Fibroblast of skin of back (primary cell): ENCODE data around the gene LHX4.
"Not testable (repeated sequence)": the region's sequence is repeated elsewhere in the genome, so short reads cannot be mapped to it uniquely, and the experiment has no call there.

Experiments used
- DNase-seq: peaks from one replicate; pipeline ENCODE4 v3.0.0-alpha.2; 2013

The LHX4 gene

DNA sequence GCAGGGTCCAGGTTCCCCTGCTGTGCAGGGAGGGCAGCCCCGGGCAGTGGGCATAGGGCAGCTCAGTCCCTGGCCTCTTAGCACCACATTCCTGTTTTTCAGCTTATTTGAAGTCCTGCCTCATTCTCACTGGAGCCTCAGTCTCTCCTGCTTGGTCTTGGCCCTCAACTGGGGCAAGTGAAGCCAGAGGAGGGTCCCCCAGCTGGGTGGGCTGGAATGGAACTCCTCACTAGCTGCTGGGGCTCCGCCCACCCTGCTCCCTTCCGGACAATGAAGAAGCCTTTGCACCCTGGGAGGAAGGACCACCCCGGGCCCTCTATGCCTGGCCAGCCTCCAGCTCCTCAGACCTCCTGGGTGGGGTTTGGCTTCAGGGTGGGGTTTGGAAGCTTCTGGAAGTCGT, 32.8 kb upstream of the LHX4 start:
- DNase-seq, result no peak

- DNase-seq, result no peak
Measured at GRCh38 chr1:180198196-180198595, 31.9 kb upstream of the LHX4 start.

- DNase-seq, result no peak
Measured at GRCh38 chr1:180198611-180199010, 31.5 kb upstream of the LHX4 start.

DNA sequence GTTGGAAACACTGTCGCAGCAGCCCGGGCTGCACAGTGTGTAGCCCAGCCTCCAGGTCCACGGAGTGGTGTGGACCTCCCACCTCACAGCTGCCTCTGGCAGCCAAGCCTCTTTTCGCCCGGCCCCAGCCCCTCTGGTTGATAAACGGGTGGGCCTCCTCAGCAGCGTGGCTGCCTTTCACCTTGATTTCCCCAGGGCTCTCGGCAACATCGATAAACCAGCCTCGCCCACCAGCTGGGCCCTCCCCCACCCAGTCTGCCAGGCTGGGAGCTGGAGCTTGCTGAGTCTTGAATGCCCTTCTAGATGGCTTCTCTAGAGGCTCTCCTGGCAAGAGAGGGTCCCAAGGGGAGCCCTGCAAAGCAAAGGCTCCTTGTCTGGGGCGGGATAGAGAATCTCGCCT, 31.0 kb upstream of the LHX4 start:
- no peak for DNase-seq

DNA sequence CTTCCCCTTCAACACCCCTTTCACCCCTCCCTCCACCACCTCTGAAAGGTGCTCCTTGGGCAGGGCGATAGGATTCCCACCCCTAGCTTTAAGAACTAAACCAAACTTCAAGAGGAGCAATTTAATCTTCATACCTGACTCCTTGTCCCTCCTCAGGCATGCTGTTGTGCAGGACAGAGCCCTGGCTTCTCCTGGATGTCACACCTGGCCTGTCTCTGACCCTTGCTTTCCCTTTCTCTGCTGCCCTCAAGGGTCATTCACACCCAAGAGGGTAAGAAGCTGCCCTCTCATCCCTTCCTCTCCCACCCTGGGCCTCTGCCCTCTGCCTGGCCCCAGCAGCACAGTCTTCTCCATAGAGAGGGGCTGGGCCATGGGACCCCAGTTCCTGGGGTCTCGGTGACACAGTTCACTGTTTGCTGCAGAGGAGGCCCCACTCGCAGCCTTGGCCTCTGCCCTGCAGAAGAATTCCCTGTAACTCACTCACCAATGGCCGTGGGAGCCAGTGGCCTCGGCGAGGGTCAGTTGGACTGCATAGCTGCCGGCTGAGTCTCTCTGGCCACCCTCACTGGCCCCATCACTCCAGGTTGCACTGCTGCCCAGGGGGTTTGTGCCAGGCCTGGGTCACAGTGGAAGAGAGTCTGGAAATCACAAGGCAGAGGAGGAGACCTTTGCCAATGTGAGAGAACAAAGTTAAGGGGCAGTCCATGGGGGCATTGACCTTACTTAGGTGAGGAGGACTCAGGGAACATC, 28.4 kb upstream of the LHX4 start:
- DNase-seq, result no peak

DNA sequence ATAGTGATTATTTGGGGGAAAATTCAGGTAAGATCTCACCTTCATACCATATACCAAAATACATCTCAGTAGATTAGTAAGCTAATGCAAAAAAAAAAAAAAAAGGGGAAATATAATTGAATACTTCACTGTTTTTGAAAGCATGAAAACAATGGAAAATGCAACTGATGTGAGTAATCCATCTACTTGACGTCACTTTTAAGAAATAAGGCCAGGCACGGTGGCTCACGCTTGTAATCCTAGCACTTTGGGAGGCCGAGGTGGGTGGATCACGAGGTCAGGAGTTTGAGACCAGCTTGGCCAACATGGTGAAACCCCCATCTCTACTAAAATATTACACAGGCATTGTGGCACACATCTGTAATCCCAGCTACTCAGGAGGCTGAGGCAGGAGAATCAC, 27.5 kb upstream of the LHX4 start:
- not testable (repeated sequence) for DNase-seq

DNA sequence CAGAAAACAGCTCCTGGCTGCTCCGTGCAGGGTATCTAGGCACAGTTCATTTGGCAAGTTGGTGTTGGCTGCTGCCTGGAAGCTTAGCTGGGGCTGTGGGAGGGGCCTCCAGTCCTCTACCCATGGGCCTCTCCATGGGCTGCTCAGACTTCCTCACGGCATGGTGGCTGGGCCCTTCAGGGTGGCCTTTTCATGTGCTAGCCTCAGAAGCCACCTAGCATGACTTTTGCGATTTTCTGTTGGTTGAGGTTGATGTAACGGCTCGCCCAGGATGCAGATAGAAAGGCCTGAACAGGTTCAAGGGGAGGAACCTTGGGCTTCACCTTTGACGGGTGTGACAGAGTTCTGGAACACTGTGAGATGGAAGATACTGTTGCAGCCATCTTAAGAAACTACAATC, 25.8 kb upstream of the LHX4 start:
- no peak for DNase-seq

DNA sequence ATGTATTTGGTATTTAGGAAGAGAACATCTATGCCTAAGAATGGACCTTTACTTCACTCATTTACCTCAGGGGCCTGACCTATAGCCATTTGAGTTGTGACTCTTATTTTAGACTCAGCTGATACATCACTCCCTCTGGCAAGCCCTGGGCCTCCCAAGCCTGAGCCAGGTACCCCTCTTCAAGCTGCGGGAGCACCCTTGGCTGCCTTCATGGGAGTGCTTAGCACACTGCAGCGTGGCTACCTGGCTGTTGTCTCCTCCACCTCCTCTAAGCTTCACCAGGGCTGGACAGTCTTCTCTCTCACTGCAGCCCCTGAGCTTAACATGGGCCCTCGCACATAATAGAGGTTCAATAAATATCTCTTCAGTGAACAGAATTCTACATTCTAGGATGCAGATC, 23.5 kb upstream of the LHX4 start:
- DNase-seq, result no peak

DNA sequence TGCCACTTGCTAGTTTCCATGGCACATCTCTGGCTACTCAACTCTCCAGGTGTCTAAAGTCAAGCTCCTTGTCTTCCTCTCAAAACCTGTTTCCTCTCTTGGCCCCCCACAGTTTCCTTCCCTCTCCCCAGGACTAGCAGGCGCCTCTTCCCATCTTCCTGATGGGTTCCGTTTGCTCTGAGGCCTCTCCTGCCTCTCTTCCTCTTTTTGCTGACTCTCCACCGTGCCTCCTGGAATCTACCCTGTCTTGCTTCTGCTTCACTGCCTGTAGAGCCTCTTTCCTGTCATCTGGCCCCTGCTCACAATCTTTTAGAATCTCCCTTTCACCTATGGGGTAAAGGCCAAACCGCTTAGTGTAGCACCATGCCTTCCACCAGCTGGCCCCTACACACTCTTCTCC, 21.8 kb upstream of the LHX4 start:
- no peak for DNase-seq

DNA sequence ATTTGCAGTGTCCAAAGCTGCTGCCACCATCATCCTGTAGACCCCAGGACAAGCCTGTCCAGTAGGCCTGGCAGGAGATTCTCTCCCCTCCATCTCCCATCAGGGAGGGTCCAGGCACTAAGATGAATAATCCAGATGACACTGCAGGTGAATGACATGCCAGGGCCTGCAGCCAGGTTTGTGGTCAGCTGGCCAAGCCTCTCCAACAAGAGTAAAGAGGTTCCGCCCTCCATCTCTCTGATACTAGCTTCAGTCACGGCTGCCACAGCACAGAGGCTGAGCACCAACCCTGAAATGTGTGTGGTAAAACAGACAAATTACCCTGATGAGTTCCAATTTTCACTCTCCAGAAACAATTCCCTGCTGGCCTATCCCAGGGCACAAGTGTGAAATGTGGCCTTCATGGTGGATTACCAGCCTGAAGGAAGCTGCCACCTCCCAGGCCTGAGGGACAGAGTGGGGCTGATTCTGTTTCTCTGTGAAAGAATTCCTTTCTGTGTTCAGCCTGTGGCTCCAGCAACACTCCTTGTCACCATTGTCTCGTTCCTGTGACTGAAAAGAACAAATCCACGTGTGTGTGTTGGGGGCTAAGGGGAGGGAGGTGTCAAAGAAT, 19.9 kb upstream of the LHX4 start:
- DNase-seq, result no peak

- no peak for DNase-seq
Measured at GRCh38 chr1:180211156-180211859, 18.8 kb upstream of the LHX4 start.

DNA sequence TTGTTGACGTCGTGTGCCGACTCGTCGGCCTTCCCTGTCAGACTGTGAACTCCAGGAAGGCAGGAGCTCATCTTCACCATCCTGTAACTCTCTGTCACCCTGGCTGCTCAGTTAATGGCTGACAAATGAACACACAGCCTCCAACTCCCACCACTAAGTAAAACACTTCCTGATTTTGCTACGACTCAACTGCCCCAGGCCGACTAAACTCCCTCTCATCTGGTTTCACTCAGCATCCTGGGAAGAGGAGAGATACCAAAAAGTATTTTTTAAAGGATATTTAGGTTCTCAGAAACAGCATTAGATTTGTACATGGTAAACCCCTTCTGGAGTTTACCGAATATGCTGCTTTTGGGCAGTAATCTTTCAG, 18.2 kb upstream of the LHX4 start:
- DNase-seq, result no peak

DNA sequence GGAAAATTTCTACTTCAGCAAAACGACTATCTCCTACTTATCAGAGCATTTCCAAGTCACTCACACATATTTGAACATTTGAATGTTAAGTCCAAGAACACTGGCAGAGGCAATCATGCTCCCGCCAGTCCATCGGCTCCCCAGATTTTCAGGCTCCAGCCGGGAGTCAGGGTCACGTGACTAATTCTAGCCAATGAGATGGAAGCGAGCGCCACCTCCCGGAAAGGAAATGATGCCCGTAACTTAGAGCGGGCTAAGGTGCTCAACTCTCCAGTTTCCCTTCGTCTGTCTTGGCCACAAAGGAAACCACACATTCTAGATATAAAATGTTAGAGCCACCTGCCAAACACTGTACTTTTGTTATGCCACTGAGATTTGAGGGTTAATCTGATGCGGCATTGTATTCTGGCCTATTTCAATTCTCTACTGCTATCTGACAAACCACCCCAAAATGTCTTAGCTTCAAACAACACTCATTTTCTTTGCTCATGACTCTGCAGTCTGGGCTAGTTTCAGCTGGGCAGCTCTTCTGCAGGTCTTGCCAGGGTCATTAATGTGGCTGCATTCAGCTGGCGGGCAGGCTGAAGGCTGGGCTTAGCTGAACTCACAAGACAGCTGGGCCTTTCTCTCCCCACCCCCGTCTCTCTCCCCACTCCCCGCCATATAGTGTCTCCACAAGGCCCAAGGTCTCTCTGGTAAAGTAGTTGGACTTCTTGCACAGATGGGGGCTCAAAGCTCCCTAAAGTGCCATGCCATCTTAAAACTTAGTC, 16.5 kb upstream of the LHX4 start:
- no peak for DNase-seq

DNA sequence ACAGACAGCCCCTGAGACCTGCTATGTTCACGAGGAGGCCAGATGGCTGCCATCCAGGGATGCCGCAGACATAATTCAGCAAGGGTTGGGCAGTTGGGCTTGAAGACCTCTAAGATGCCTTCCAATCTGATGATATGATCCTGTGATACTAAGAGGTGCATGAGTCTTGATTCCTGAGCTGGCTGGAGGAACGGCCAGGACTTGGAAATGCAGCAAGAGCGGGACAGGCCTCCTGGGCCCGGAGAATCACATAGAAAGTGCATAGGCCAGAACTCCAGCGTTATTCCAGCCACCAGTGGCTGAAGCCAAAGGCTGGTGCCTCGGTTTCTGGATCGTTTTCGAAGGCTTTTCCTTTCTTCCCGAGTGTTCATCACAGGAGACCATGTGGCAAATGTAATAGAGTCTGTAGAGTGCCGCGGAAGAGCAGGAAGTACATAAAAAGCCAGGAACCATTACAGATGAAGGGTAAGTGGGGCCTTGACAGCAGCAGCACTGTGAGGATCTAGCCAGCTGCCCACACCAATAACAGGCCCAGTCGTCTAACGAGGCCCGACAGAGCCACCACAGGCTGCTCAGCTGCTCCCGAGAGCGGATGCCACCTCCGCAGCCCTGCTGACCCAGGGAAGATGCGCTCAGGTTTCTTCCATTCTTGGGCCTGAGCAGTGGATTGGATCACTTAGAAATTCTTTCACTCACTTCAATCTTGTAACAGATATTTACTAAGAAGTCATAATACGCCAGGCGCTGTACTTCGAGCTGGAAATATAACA, 14.0 kb upstream of the LHX4 start:
- DNase-seq, result no peak

GRCh38 chr1:180217006-180217405, 13.1 kb upstream of the LHX4 start:
- DNase-seq, result no peak

GRCh38 chr1:180218806-180219765, 11.0 kb upstream of the LHX4 start:
- no peak for DNase-seq

- DNase-seq, result no peak
Measured at GRCh38 chr1:180219776-180220175, 10.3 kb upstream of the LHX4 start.

- DNase-seq, result no peak
Measured at GRCh38 chr1:180221462-180221861, 8.6 kb upstream of the LHX4 start.

DNA sequence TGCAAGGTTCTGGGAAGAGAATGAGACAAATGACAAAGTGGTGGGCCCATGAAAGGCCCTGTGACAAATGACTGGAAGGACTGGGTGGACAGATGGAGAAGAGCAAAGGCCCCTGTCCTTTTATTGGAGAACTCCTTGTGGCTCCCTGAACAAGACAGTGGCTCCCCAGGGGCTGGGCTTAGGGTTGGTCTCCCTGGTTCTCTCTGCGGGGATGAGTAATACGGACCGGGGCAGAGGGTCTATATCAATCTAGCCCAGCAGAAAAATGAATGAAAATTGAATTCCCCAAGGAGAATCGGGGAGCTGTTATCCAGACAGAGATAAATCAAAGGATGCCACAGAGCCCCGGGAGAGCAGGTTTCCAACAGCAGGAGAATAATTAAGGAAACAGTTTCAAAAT, 5.2 kb upstream of the LHX4 start:
- DNase-seq, result no peak

DNA sequence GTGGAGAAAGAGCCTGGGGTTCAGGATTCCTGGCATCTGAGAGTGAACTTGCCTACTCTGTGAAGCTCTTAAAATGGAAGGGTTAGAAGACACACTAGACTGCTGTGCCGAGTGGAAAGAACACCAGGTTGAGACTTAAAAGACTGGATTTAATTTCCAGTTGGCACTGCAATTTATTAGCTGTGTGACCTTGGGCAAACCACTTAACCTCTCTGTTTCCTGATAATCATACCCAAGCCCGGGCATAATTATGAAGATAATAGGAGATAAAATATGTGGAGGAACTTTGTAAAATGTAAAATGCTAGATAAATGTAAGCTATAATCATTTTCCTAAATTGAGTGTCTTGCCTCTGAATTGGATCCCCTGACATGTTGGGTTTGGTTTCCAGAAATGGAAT, 4.7 kb upstream of the LHX4 start:
- DNase-seq, result no peak
